Left lobe of liver (tissue), 2 donors: ENCODE measurements around the gene DDC. TPM values are rescaled to one million over a fixed set of nuclear protein-coding genes. Genes with fewer than 3 reads are reported as not detected.
"Not testable (repeated sequence)": the region's sequence is repeated elsewhere in the genome, so short reads cannot be mapped to it uniquely, and the experiment has no call there.

ENCODE experiments used
- ATAC-seq: fragments of 200-7000 bp; cut with Tn5 transposase; one replicate; pipeline ENCODE4 v1.9.1; 2020; ENCODE audit warnings: mild to moderate bottlenecking, moderate library complexity
- DNase-seq: peaks from one replicate; pipeline ENCODE4 v3.0.0-alpha.2; 2020; ENCODE audit warnings: low spot score
- total RNA-seq: library from RNA; stranded (reverse); gene quantifications from one replicate; pipeline ENCODE4 v1.2.1, GENCODE V29; 2021
- donor health status: DM: no; HTN: no; CAD: no; lungs with moderate emphysema.
- donor health status: DM: no; HTN: yes; CAD: no.

Gene DDC
- total RNA-seq, 1 donor from 2014 or later = 48.6 TPM

GRCh38 chr7:50556247-50556991 is 8.8 kb downstream of the DDC start:
- ATAC-seq (peak; percentile 59), DNase-seq (no peak)

- no peak for ATAC-seq
- DNase-seq = no peak
Observed at GRCh38 chr7:50555594-50556140, 9.5 kb downstream of the DDC start.

GRCh38 chr7:50554431-50555322 is 10.5 kb downstream of the DDC start:
- no peak for DNase-seq
- peak; percentile 8 for ATAC-seq

- no peak for ATAC-seq
- DNase-seq = no peak
Observed at GRCh38 chr7:50553973-50554372, 11.2 kb downstream of the DDC start.

- peak; percentile 63 for ATAC-seq
- DNase-seq = no peak
Observed at GRCh38 chr7:50552921-50553320, 12.3 kb downstream of the DDC start.

- no peak for DNase-seq
- peak; percentile 29 for ATAC-seq
Observed at GRCh38 chr7:50552139-50552538, 13.1 kb downstream of the DDC start.

GRCh38 chr7:50545613-50546012 is 19.6 kb downstream of the DDC start:
- not testable (repeated sequence) for DNase-seq, ATAC-seq

GRCh38 chr7:50544992-50545391 is 20.2 kb downstream of the DDC start:
- no peak for ATAC-seq

GRCh38 chr7:50543776-50544442 is 21.3 kb downstream of the DDC start:
- no peak for ATAC-seq
- DNase-seq = no peak

More at GRCh38 chr7:50544992-50545391, 20.2 kb downstream of the DDC start:
- no peak for DNase-seq

- ATAC-seq (no peak), DNase-seq (no peak)
Observed at GRCh38 chr7:50542132-50542531, 23.1 kb downstream of the DDC start.

- ATAC-seq = no peak
Observed at GRCh38 chr7:50540785-50541579, 24.2 kb downstream of the DDC start.

GRCh38 chr7:50539725-50540124 is 25.5 kb downstream of the DDC start:
- ATAC-seq (no peak), DNase-seq (no peak)

More at GRCh38 chr7:50540785-50541579, 24.2 kb downstream of the DDC start:
- no peak for DNase-seq

GRCh38 chr7:50538478-50538877 is 26.7 kb downstream of the DDC start:
- ATAC-seq = no peak
- no peak for DNase-seq

GRCh38 chr7:50537417-50537816 is 27.8 kb downstream of the DDC start:
- ATAC-seq (no peak), DNase-seq (no peak)

GRCh38 chr7:50535291-50535711 is 29.9 kb downstream of the DDC start:
- not testable (repeated sequence) for DNase-seq, ATAC-seq

GRCh38 chr7:50534690-50535290 is 30.4 kb downstream of the DDC start:
- DNase-seq (no peak), ATAC-seq (peak; percentile 53)

- DNase-seq = no peak
- peak; percentile 58 for ATAC-seq
Observed at GRCh38 chr7:50533866-50534265, 31.3 kb downstream of the DDC start.

GRCh38 chr7:50531928-50532327 is 33.3 kb downstream of the DDC start:
- ATAC-seq (no peak), DNase-seq (no peak)

GRCh38 chr7:50531401-50531911 is 33.7 kb downstream of the DDC start:
- DNase-seq (no peak), ATAC-seq (no peak)

- ATAC-seq = no peak
- DNase-seq = no peak
Observed at GRCh38 chr7:50530766-50531165, 34.4 kb downstream of the DDC start.
